Smooth muscle cell (in vitro differentiated cells): ENCODE results near the gene CPS1. TPM values are rescaled to one million over a fixed set of nuclear protein-coding genes. Genes with fewer than 3 reads are reported as not detected.
A peak's percentile ranks its signal among the peaks of the same experiment; 100 is the strongest.

ENCODE experiments used
- DNase-seq: peaks from one replicate; lab custom pipeline; 2025; ENCODE audit not compliant: unreplicated experiment; lab: John Stamatoyannopoulos, UW
- H2AFZ ChIP-seq: fragments of 200-600 bp; sonication (generic); 2 replicates; pipeline ENCODE4 v1.6.0; 2016; ENCODE audit warnings: antibody characterized with exemption, low read depth, mild to moderate bottlenecking
- H3F3A ChIP-seq: fragments of 200-600 bp; sonication (generic); 2 replicates; pipeline ENCODE4 v1.6.0; 2017; ENCODE audit warnings: antibody characterized with exemption, low read depth
- H3K27ac ChIP-seq: fragments of 200-600 bp; sonication (generic); 2 replicates; pipeline ENCODE4 v1.5.1; 2016; ENCODE audit warnings: low read depth, mild to moderate bottlenecking
- H3K27me3 ChIP-seq: fragments of 200-600 bp; sonication (generic); 2 replicates; pipeline ENCODE4 v1.6.1; 2016; ENCODE audit warnings: low read depth, mild to moderate bottlenecking
- H3K36me3 ChIP-seq: fragments of 200-600 bp; sonication (generic); 2 replicates; pipeline ENCODE4 v1.5.1; 2016; ENCODE audit warnings: low read depth
- H3K4me1 ChIP-seq: fragments of 200-600 bp; sonication (generic); 2 replicates; pipeline ENCODE4 v1.5.1; 2016; ENCODE audit warnings: low read depth
- H3K4me2 ChIP-seq: fragments of 200-600 bp; sonication (generic); 2 replicates; pipeline ENCODE4 v1.6.0; 2016; ENCODE audit warnings: mild to moderate bottlenecking
- H3K4me3 ChIP-seq: fragments of 200-600 bp; sonication (generic); 2 replicates; pipeline ENCODE4 v1.5.1; 2016; ENCODE audit warnings: mild to moderate bottlenecking
- H3K79me2 ChIP-seq: fragments of 200-600 bp; sonication (generic); 2 replicates; pipeline ENCODE4 v1.6.0; 2016; ENCODE audit warnings: low read depth, mild to moderate bottlenecking
- H3K9ac ChIP-seq: fragments of 200-600 bp; sonication (generic); 2 replicates; pipeline ENCODE4 v1.6.0; 2016; ENCODE audit warnings: low read depth
- H3K9me3 ChIP-seq: fragments of 200-600 bp; sonication (generic); replicated peaks from 2 replicates; pipeline ENCODE4 v1.5.1; 2016; ENCODE audit warnings: low read depth
- H4K20me1 ChIP-seq: fragments of 200-600 bp; sonication (generic); 2 replicates; pipeline ENCODE4 v1.6.0; 2016; ENCODE audit warnings: low read depth
- WGBS: methylation state at CpG from one replicate; pipeline ENCODE4 v1.1.7; 2016; ENCODE audit warnings: low lambda C conversion rate; 5-methylcytosine and 5-hydroxymethylcytosine counted together
- polyA plus RNA-seq: library from polyadenylated mRNA; unstranded; fragments of >200 nt; fragmentation: Nextera tagmentation; extraction: Ambion mirVana; gene quantifications from 2 replicates; pipeline ENCODE4 v1.2.1, GENCODE V29; 2016
- total RNA-seq: library from RNA; depleted of rRNA; stranded (reverse); fragments of >200 nt; gene quantifications from 2 replicates; pipeline ENCODE4 v1.2.3, GENCODE V29; 2014
- TF ChIP-seq, protein P1 (sequence below): fragments of 200-600 bp; sonication (generic); IDR thresholded peaks from 2 replicates; pipeline ENCODE4 v1.5.1; 2017; ENCODE audit warnings: borderline replicate concordance, mild to moderate bottlenecking, antibody characterized with exemption; ENCODE audit not compliant: insufficient read depth, poor library complexity, severe bottlenecking

The CPS1 gene
- total and polyA plus RNA-seq, 2 experiments from 2014 or later: 0.63 to 8.3 TPM

DNA sequence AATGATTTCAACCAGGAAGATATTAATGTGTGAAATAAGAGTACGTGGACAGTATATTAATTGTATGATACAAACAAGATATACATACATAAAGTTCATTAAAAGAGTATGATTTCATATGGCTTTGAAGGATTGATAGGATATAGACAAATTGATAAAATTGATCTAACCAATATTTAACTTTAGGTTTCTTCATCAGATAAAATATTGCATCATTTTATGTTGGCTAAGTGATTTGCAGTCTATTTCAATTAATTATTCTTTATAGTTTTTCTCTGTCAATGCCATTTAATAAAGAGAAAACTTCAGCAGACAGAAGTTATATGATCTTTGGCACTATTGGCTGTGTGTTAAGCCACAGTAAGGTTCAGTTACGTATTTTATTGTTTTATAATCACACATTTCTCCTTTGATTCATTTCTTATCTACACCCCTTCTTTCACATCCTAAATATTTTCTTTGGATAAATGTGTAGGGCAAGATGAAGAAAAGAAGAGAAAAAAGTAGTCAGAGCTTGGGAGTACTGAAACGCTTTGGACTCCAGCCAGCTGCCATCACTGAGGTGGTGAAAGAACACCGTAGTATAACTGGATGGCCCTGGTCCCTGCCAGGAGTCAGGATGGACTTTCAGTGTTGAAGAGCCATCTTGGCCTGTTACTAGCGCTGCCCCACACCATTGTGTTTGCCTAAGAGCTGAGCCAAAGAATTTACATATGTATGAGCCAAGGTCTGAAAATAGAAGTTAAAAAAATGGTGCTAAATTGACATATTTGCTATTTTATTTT, 9.8 kb upstream of the CPS1 start:
- no peak overlapping the region for H3K27ac ChIP-seq
- no peaks in the 10 kb centered on the region for H3K4me1 ChIP-seq
- H3K27me3 ChIP-seq: no peaks in the 10 kb centered on the region
- H3K9ac ChIP-seq: no peak overlapping the region
- no peaks in the 10 kb centered on the region for H3K36me3 ChIP-seq
- peak overlapping the region; percentile 44 for H3K4me3 ChIP-seq
- 94% methylated on average over 5 of the region's 5 CpGs for WGBS
- H2AFZ ChIP-seq: no peak overlapping the region
- no peak overlapping the region for H3K4me2 ChIP-seq
- H4K20me1 ChIP-seq: no peaks in the 10 kb centered on the region
- TF ChIP-seq, protein P1, sequence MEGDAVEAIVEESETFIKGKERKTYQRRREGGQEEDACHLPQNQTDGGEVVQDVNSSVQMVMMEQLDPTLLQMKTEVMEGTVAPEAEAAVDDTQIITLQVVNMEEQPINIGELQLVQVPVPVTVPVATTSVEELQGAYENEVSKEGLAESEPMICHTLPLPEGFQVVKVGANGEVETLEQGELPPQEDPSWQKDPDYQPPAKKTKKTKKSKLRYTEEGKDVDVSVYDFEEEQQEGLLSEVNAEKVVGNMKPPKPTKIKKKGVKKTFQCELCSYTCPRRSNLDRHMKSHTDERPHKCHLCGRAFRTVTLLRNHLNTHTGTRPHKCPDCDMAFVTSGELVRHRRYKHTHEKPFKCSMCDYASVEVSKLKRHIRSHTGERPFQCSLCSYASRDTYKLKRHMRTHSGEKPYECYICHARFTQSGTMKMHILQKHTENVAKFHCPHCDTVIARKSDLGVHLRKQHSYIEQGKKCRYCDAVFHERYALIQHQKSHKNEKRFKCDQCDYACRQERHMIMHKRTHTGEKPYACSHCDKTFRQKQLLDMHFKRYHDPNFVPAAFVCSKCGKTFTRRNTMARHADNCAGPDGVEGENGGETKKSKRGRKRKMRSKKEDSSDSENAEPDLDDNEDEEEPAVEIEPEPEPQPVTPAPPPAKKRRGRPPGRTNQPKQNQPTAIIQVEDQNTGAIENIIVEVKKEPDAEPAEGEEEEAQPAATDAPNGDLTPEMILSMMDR: no peak
- H3K79me2 ChIP-seq: no peaks in the 10 kb centered on the region
- no peaks in the 10 kb centered on the region for H3F3A ChIP-seq
- DNase-seq: no peak
- H3K9me3 ChIP-seq: no peaks in the 10 kb centered on the region

DNA sequence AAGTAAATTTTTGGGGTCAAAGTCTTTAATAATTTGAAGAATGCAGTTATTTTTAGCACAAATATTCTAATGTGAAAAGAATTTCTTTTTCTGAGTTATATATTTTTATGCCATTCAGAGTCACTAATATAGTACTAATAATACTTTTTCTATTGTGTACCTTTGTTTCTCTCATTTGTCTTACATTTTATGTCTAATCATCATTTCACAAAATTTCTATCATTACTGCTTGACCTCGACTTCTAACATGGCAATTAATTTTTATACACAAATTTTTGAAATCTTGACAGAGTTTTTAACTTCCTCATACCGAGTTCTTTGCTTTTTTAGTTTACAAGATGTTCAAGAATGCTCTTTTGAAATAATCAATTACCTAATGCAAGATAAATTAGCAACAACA, 8.4 kb upstream of the CPS1 start:
- no peaks in the 10 kb centered on the region for H4K20me1 ChIP-seq
- no peaks in the 10 kb centered on the region for H3K9me3 ChIP-seq
- H3F3A ChIP-seq: no peaks in the 10 kb centered on the region
- TF ChIP-seq, protein P1: no peak
- H3K4me1 ChIP-seq: no peaks in the 10 kb centered on the region
- H3K36me3 ChIP-seq: no peaks in the 10 kb centered on the region
- 91% methylated on average over 2 of the region's 2 CpGs for WGBS
- no peaks in the 10 kb centered on the region for H3K27me3 ChIP-seq
- no peak overlapping the region for H3K9ac ChIP-seq
- peak overlapping the region; percentile 44 for H3K4me3 ChIP-seq
- DNase-seq: no peak
- no peak overlapping the region for H3K27ac ChIP-seq
- H3K79me2 ChIP-seq: no peaks in the 10 kb centered on the region
- no peak overlapping the region for H3K4me2 ChIP-seq
- no peak overlapping the region for H2AFZ ChIP-seq

DNA sequence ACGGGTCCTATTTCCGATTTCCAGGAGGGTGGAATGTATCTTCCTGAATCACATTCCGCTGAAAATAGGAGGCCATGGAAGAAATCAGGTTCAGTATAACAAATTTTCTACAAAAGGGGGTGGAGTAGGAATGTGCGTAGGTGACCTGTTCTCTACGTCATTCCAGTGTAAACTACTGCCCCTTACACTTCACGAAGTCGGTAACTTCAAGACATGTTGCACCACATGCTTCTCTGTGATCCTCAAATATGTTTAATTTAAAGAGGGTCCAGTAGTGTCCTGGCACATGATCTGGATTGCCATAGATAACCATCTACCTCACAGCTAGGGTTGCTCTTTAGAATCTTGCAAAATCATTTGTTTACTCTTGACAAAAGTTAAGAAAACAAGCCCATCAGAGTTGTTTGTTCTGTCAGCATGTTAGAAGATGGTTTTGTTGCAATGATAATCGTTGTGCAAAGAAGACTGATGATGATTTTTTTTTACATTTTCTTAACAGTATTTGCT, 7.5 kb upstream of the CPS1 start:
- Histone ChIP-seq H3K9ac (no peak overlapping the region), H3K27me3 (no peaks in the 10 kb centered on the region), H3K79me2 (no peaks in the 10 kb centered on the region), H2AFZ (no peak overlapping the region), H3K4me2 (no peak overlapping the region), H3K27ac (no peak overlapping the region), H3K9me3 (no peaks in the 10 kb centered on the region), H3K36me3 (no peaks in the 10 kb centered on the region), H3F3A (no peaks in the 10 kb centered on the region), H4K20me1 (no peaks in the 10 kb centered on the region), H3K4me3 (no peak overlapping the region), H3K4me1 (no peaks in the 10 kb centered on the region)
- WGBS: 93% methylated on average over 8 of the region's 8 CpGs
- DNase-seq: no peak
- TF ChIP-seq, protein P1: no peak

DNA sequence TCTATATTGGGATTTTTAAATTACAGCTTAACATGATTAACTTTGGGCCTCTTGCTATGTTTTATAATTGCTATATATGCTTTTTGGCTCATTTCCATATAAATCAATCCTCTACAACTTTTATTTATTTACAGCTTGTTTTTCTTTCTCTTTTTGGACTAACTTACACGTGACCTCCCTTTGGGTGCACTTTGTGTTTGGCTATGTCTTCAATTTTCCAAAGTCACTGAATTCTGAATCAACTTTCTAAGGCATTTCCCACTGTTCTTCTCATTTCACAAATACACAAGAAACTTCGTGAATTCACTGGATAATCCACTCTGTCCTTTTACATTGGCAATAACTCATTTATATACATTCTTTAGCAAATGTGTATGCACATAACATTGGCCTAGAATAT, 5.4 kb upstream of the CPS1 start:
- TF ChIP-seq, protein P1: no peak
- Histone ChIP-seq H3K4me1 (no peaks in the 10 kb centered on the region), H3K27me3 (no peaks in the 10 kb centered on the region), H3K4me3 (no peak overlapping the region), H3K79me2 (no peaks in the 10 kb centered on the region), H3K4me2 (no peak overlapping the region), H2AFZ (no peak overlapping the region), H3K36me3 (no peaks in the 10 kb centered on the region), H3K27ac (no peak overlapping the region), H4K20me1 (no peaks in the 10 kb centered on the region), H3F3A (no peaks in the 10 kb centered on the region), H3K9me3 (no peaks in the 10 kb centered on the region), H3K9ac (no peak overlapping the region)
- 85% methylated on average over 2 of the region's 2 CpGs for WGBS
- DNase-seq: no peak
